ENCODE data around the gene EXT2. TPM values are rescaled to one million over a fixed set of nuclear protein-coding genes. Genes with fewer than 3 reads are reported as not detected.

The EXT2 gene
- total RNA-seq, 1 donor from 2014 or later: 24.5 TPM

GRCh38 chr11:44180107-44180506 lies 84.6 kb downstream of the EXT2 start:
- Histone ChIP-seq H3K4me1 (peaks cover 12% of the 10 kb centered on the region), H3K4me3 (no peak overlapping the region), H3K27ac (replicated peaks) (no peak overlapping the region), H3K9me3 (replicated peaks) (no peaks in the 10 kb centered on the region), H3K27me3 (ENCODE audit: low read depth) (no peaks in the 10 kb centered on the region), H3K36me3 (no peaks in the 10 kb centered on the region)
- DNase-seq: no peak
- TF ChIP-seq CTCF (IDR thresholded peaks at IDR 0.05; ENCODE audit: borderline replicate concordance): no peak
- intact Hi-C loops (cut with micrococcal nuclease): no loop called here

- H3K9me3 ChIP-seq (replicated peaks): peaks cover 18% of the 10 kb centered on the region
- peaks cover 7% of the 10 kb centered on the region for H3K4me1 ChIP-seq
- no peak overlapping the region for H3K27ac ChIP-seq (replicated peaks)
- H3K36me3 ChIP-seq: peaks cover 27% of the 10 kb centered on the region
- no peak for DNase-seq
- intact Hi-C loops (cut with micrococcal nuclease): no loop called here
- TF ChIP-seq CTCF (IDR thresholded peaks at IDR 0.05; ENCODE audit: borderline replicate concordance): no peak
- H3K27me3 ChIP-seq (ENCODE audit: low read depth): no peaks in the 10 kb centered on the region
- no peak overlapping the region for H3K4me3 ChIP-seq
These were observed 90.0 kb downstream of the EXT2 start for GRCh38 chr11:44185522-44185921.

- no peak for DNase-seq
- intact Hi-C loops (cut with micrococcal nuclease): no loop called here
- TF ChIP-seq CTCF (IDR thresholded peaks at IDR 0.05; ENCODE audit: borderline replicate concordance): no peak
These were observed 90.9 kb downstream of the EXT2 start for GRCh38 chr11:44186321-44186930.

GRCh38 chr11:44188643-44189042 lies 93.2 kb downstream of the EXT2 start:
- TF ChIP-seq CTCF (IDR thresholded peaks at IDR 0.05; ENCODE audit: borderline replicate concordance): no peak
- H3K27ac ChIP-seq (replicated peaks): no peak overlapping the region
- peaks cover 18% of the 10 kb centered on the region for H3K9me3 ChIP-seq (replicated peaks)
- peaks cover 13% of the 10 kb centered on the region for H3K4me1 ChIP-seq
- H3K36me3 ChIP-seq: peaks cover 27% of the 10 kb centered on the region
- intact Hi-C loops (cut with micrococcal nuclease): no loop called here
- no peak overlapping the region for H3K4me3 ChIP-seq
- no peak for DNase-seq
- no peaks in the 10 kb centered on the region for H3K27me3 ChIP-seq (ENCODE audit: low read depth)

More at GRCh38 chr11:44186321-44186930, 90.9 kb downstream of the EXT2 start:
- Histone ChIP-seq H3K36me3 (peaks cover 27% of the 10 kb centered on the region), H3K4me3 (no peak overlapping the region), H3K27me3 (ENCODE audit: low read depth) (no peaks in the 10 kb centered on the region), H3K4me1 (peaks cover 13% of the 10 kb centered on the region), H3K9me3 (replicated peaks) (peaks cover 18% of the 10 kb centered on the region), H3K27ac (replicated peaks) (no peak overlapping the region)

GRCh38 chr11:44189986-44190882 lies 94.8 kb downstream of the EXT2 start:
- Histone ChIP-seq H3K9me3 (replicated peaks) (peaks cover 18% of the 10 kb centered on the region), H3K4me1 (peaks cover 13% of the 10 kb centered on the region), H3K27ac (replicated peaks) (no peak overlapping the region), H3K4me3 (no peak overlapping the region), H3K27me3 (ENCODE audit: low read depth) (no peaks in the 10 kb centered on the region), H3K36me3 (peaks cover 27% of the 10 kb centered on the region)
- DNase-seq: no peak
- no peak for TF ChIP-seq CTCF (IDR thresholded peaks at IDR 0.05; ENCODE audit: borderline replicate concordance)
- intact Hi-C loops (cut with micrococcal nuclease): loop anchor here (10.0 kb wide), 1 partner anchor 65 kb away; no protein-coding TSS in a partner anchor
